GM12891 (cell line): ENCODE results near the gene OR2T27.

Experiments
- POLR2A ChIP-seq: IDR thresholded peaks from 2 replicates; pipeline ENCODE4 v1.6.1; 2011; ENCODE audit warnings: low read depth, low read length, control low read depth
- POLR2AphosphoS5 ChIP-seq: IDR thresholded peaks from 2 replicates; pipeline ENCODE4 v1.6.1; 2011; ENCODE audit warnings: low read depth, low read length, control low read depth
- SPI1 ChIP-seq: IDR thresholded peaks from 2 replicates; pipeline ENCODE4 v1.6.1; 2011; ENCODE audit warnings: low read depth, low read length, control low read depth

- TF ChIP-seq POLR2AphosphoS5, result no peak
- no peak for TF ChIP-seq POLR2A
- TF ChIP-seq SPI1, result peak; percentile 16; the same call in 1 of the 2 replicates
Measured at GRCh38 chr1:248688527-248689298, 33.4 kb upstream of the OR2T27 start.
